Left cardiac atrium (tissue), 4 donors: ENCODE data around the gene PLXNA4. TPM values are rescaled to one million over a fixed set of nuclear protein-coding genes. Genes with fewer than 3 reads are reported as not detected.

Experiments
- ATAC-seq, 2 donors: fragments of 200-7000 bp; cut with Tn5 transposase; one replicate each; pipeline ENCODE4 v1.9.1; 2020; ENCODE audit warnings: mild to moderate bottlenecking in 2 of 2, moderate library complexity in 2 of 2
- DNase-seq: peaks from one replicate; pipeline ENCODE4 v3.0.0-alpha.2; 2020
- intact Hi-C, 2 donors: fragments of 100-400 bp; cut with DNase I; formaldehyde crosslinking; loops; one replicate each; pipeline versions ENCODE4 v1.14.1 to v1.15.1; 2022 to 2023
- total RNA-seq, 2 donors: library from RNA; stranded (reverse); fragmentation: NEBNext Ultra II Directional; extraction: Animal tissue kit (Norgen Biotek cat#: 25700); gene quantifications; one replicate each; pipeline ENCODE4 v1.2.1, GENCODE V29; 2021
- donor health status: DM: no; HTN: yes; CAD: no.
- donor health status: DM: no; HTN: yes; CAD: no; lungs with severe emphysema.
- donor health status: DM: yes; HTN: yes; CAD: no.
- donor health status: Dilated cardiomyopathy.

Gene PLXNA4
- total RNA-seq, 2 donors from 2014 or later = 23.3 to 30.1 TPM

DNA sequence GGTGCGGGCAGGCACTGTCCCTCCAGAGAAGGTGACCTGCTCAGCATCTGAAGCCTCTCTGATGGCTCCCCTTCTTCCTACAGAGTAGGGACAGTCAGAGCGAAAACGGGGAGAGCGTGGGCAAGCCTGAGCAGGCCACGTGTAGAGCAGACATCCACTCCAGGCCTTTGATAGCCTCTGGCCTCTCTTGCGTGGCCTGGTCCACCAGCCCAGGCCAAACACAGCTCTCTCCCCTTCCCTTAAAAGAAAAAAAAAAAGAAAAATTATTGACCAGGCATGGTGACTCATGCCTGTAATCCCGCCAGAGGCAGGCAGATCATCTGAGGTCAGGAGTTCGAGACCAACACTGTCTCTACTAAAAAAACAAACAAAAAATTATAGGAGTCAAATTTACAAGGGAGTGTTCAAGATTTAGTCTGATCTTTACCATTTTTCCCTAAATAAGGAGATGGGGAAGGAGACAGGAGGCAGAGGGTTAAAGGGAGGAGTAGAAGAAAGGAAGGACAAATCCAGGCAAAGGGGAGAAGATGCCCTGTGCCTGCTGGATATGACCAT, 84.8 kb downstream of the PLXNA4 start:
- ATAC-seq = no peak
- no peak for DNase-seq
- intact Hi-C loops = no loop called here

DNA sequence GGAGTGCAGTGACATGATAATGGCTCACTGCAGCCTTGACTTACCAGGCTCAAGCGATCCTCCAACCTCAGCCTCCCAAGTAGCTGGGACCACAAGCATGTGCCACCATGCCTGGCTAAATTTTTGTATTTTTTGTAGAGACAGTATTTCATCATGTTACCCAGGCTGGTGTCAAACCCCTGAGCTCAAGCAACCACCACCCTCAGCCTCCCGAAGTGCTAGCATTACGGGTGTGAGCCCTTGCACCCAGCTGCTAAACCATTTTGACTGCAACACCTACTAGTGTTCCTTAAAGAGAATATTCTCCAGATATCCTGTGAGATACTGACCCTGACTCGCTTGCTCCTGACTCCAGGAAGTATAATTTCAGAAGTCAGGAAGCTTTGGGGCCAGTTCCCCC, 85.8 kb downstream of the PLXNA4 start:
- intact Hi-C loops = no loop called here
- DNase-seq (no peak), ATAC-seq (no peak)

DNA sequence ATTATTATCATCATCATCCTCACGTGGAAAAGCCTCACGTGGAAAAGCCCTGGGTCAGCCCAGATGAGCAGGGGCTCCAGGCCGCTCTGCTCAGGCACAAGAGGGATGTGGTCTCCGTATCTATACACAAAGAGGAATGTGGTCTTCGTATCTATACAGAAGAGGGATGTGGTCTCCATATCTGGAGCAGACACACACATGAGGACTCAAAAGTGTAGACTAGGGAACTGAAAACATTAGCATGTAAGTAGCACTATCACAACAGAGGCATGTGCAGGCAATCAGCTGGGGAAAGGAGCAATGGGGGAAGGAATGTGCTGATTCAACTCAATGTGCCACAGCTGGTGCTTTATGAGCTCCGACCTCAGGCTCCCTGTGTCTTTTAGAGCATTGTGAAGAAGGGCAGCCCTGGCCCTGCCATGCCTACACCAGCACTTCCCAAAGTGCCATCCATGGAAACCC, 86.5 kb downstream of the PLXNA4 start:
- no peak for DNase-seq
- no peak for ATAC-seq
- intact Hi-C loops = no loop called here

DNA sequence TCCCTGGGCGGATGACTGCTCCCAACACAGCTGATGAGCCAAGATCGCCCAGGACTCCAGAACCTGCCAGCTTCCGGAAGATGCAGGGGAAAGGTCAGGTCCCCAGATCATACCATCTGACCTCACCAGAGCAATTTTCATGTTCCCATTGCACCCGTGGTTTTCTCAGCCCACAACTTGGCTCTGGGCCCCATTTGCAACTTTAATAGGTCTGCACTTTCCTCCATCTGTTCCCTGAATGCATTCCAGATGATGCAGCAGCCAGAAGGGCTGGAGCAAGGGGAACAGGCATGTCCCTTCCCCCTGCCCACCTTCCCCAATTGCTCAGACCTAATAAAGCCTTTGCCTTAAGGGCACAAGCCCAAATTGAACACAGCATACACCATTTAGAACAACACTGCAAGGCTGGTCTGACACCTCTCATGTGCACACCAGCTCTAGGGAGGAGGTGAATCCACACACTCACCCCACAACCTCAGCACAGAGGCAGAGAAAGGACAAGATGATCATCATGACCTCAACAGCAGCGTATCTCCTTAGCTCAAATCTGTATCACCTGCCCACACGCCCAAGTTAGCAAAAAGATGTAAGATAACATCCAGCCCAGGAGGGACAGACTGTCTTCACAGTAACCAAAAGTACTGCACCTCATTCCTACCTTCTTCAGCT, 87.5 kb downstream of the PLXNA4 start:
- ATAC-seq (peak in 1 of 2 donors; percentile 38), DNase-seq (no peak)
- intact Hi-C loops = no loop called here

DNA sequence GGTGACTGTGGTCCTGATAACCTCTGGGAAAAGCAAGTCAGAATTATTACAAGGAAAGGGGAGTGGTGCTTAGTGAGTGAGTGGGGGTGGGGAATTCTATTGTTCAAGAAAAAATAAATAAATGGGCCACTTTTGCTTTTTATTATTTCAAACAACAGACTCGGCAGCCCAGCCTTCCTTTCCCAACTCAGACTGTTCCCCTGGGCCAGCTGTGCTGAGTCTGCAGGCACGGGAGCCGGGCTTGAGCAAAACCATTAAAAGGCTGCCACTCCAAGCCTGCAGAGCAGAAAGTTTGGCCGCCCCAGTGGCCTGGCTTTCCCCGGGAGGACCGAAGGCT, 90.0 kb downstream of the PLXNA4 start:
- DNase-seq (peak; percentile 81), ATAC-seq (peak; percentile 76 to 81)
- intact Hi-C loops = no loop called here

DNA sequence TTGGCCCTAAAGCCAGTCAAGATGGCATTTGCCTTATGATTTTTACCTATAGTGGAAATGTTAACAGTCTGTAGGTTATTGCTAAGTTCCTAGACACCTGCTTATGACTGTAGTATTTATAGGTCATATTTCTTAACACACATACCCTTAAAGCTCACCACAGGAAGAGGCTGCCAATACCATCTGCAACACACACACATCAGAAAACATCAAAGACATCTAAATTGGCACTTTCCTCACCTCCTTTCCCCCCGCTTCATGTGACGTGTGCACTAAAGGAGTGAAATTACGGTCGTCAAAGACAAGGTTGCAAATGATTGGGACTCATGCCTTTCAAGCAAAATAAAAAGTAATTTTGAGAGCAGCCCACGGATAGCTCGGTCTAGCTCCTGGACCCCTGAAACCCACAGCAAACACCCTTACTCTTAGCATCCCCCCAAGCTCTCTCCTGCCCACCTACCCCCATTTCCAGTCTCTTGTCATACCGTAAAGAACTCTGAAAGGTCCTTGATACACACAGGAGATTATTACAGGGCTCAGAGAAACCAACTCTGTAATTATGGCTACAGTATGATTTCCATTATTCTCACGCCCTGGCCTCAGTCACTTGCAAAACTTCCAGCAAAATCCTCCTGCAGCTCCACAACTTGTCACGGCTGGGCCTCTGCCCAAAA, 90.5 kb downstream of the PLXNA4 start:
- DNase-seq (peak; percentile 85), ATAC-seq (no peak)
- intact Hi-C loops = no loop called here

DNA sequence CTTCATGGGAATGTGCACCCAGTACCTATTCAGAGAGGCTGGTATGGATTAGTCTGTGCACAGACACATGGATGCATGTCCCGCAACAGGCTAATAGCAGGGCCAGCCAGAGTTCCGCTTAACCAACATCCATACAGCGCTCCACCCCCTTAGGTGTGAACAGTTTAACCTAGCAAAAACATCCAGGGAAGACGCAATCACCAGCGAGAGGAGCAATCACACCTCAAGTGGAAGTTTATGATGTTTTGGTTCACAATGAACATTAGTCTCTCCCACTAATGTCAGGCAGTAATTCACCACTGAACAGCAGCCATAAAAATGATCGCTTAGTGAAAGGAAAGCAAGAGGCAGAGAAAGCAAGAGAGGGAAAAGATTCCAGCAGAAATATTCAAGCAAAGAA, 91.1 kb downstream of the PLXNA4 start:
- intact Hi-C loops = no loop called here
- ATAC-seq (no peak), DNase-seq (no peak)

DNA sequence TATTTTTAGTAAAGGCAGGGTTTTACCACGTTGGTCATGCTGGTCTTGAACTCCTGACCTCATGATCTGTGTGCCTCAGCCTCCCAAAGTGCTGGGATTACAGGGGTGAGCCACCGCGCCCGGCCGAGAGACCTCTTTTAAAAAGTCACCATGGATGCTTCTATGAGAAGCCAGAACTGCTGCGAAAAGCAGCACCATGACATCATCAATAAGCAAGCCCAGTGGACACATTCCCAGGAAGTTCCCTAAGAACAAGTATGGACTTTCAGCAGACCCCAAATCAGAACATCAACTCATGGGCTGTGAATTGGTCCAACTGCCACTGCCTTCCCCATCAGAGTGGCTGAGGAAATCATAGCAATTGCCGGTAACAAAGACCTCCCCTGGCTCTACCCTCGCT, 93.4 kb downstream of the PLXNA4 start:
- no peak for DNase-seq
- intact Hi-C loops = no loop called here
- no peak for ATAC-seq

DNA sequence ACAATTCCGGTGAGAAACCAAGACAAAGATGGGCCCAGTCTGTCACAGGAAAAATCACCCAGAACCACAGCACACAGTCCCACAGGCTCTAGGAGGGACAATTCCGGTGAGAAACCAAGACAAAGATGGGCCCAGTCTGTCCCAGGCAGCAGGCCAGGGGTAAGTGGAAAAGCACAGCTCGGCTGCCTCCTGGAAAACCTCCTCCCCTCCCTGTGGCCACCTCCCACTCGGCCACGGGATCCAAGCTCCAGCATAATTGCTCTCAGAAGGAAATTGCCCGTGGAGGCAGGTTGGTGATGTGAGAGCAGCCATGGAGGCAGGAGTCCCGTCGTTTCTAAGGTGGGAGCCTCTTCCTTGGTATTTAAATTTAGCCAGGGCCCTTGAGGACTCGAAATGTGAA, 95.7 kb downstream of the PLXNA4 start:
- DNase-seq = peak; percentile 78
- peak; percentile 90 for ATAC-seq
- intact Hi-C loops = no loop called here

DNA sequence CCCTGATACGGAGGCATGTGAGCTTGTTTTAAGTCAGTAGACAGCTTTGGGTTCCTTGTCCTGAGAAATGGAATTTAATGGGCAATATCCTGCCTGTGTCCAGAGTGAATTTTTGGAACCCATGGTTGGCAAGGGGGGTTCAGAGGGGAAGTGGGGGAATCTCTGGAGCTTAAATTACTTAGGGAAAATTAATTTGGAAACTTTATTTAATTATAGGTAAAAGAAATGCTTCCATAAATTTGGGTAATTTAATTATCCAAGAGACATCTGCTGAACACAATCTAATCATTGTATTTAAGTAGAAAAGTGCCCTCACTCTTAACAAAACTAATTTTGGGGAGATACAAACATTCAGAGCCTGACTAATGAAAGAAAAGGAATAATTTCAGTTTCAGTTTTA, 99.7 kb downstream of the PLXNA4 start:
- intact Hi-C loops = loop anchor here in 1 of 2 donors (10.0 kb wide), 1 partner anchor 62 kb away; no protein-coding TSS in a partner anchor
- no peak for ATAC-seq

DNA sequence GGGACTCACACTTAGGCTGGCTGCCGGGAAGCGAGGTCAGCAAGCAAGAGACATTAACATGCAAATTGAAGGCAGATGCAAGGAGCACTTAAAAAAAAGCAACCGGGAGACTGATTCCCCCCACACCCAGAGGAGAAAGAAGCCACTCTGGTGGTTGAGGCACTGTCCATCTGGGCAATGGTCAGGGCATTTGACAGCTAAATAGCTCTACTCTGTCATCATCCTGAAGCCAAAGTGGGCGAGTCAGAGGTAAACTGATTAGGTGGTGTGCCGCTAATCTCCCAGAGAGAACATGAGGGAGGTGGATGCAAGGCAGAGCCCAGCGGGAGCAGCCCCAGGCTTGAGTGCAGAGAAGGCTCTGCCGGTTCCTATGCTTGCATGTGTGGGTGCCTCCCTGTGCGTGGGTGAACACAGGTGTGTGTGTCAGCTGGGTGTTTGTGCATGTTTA, 100.6 kb downstream of the PLXNA4 start:
- intact Hi-C loops = loop anchor here in 1 of 2 donors (10.0 kb wide), 1 partner anchor 61 kb away; no protein-coding TSS in a partner anchor
- ATAC-seq = peak in 1 of 2 donors; percentile 16
- DNase-seq = no peak

More for the DNA sequence above, 99.7 kb downstream of the PLXNA4 start:
- no peak for DNase-seq

DNA sequence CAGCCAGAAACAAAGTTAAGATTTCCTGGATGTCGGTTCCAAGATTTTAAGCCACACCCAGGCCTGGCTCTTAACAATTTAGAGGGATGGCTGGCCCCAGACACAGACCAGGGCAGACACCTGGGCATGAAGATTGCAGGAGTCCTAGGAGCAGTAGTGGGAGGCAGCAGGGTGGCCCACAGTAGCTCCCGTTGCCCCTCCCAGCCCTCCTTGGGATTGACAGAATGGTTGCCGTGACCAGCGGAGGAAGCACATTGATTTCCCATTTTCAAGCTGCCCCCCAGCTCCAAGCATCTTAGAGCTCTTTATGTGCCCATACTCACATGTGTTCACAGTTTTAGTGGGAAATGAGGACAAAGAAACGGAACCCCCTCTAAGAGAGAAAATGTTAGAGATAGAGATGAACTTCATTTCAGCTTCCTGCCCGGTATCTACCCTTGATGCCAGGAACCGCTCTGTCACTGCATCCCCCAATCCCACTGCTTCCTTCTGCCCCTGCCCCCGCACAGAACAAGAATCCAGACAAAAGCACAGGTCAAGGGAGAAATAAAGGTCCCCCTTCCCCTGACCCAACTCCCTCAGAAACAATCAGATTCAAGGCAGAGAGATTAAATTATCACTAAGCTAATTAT, 101.1 kb downstream of the PLXNA4 start:
- DNase-seq = no peak
- no peak for ATAC-seq
- intact Hi-C loops = loop anchor here in 1 of 2 donors (10.0 kb wide), 1 partner anchor 60 kb away; no protein-coding TSS in a partner anchor

DNA sequence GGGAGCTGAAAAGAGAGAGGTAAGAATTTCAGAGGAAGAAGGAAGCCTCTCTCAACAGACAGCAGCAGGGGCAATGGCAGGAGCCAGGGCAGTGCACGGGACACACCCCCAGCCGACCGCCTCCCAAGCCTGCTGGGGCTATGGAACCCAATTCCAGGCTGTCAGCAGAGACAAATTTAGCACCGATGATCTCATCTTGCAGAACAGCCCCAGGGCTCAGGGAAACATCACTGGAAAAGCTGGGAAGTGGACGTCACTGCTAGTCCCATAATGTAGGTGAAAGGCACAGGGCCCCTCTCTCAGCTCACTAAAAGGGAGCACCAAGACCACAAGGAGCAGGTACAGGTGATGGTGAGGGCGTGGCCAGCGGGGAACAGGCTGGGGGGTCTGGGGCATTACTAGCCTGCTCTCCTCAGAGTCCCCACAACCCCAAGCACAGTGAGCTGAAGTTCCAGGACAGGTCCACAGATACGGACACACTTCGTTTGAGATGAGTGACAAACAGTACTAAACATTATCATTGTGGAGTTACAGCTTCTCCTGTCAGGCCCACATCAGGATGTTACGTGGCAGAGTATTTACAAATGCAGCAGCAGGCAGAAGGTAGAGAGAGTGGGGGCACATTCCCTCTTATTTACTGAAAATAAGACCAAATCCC, 103.7 kb downstream of the PLXNA4 start:
- ATAC-seq = peak; percentile 95 to 97
- peak; percentile 78 for DNase-seq
- intact Hi-C loops = loop anchor here in 1 of 2 donors (10.0 kb wide), 1 partner anchor 58 kb away; no protein-coding TSS in a partner anchor

DNA sequence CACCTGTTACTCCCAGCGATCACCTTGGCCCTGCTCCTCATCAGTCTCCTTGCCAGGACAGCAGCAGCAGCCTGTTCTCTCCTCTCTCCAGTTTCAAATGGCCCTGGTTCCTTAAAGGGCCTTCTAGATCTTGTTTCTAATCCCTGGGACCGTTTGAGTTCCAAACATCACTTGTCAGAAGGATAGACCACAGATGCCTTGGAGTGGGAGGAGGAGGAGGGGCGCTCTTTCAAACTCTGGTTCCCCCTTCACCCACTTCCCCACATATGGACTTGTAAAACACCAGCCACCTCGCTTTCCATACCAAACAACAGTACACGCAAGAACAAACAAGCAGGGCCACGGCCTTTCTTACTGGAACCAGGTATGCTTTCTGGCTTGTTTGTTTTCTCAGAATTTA, 104.8 kb downstream of the PLXNA4 start:
- intact Hi-C loops = loop anchor here in 1 of 2 donors (10.0 kb wide), 1 partner anchor 57 kb away; no protein-coding TSS in a partner anchor
- DNase-seq = no peak
- no peak for ATAC-seq

DNA sequence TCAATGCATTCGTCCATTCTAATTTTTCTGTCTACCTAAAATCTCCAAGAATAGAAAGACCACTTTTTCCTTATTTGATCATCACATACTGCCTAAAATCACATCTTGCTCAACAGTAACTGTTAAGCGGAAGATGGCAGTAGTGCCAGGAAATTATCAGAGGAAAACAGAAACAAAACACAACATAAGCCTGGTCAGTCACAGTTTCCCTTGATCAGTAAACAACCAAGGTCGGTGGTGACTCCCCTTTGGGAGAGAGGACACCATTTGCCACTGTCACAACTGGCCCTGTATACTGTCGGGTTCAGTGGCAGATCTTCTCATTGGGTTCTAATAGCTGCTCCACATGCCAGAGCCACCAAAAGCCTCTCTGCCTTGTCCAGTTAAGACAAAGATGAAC, 106.6 kb downstream of the PLXNA4 start:
- intact Hi-C loops = loop anchor here in 1 of 2 donors (10.0 kb wide), 1 partner anchor 55 kb away; no protein-coding TSS in a partner anchor
- DNase-seq = no peak
- no peak for ATAC-seq

DNA sequence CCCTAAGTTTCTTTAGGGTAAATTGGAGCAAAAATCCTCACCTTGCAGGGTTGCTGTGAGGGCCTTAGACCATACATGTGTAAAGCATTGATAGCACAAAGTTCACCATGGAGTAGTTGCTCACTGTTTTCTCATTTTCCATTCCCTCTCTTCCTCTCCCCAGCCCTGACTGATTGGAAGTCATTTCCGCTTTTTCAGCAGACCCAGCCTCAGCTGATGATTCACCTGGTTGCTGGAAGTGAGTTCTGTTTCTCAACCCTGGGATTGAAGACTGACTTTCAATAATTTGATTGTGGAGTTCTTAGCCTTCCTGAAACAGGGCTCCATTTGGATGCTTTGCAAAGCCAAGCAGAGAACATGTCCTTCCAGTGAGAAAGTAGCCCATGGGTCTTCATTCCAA, 107.0 kb downstream of the PLXNA4 start:
- ATAC-seq = no peak
- no peak for DNase-seq

DNA sequence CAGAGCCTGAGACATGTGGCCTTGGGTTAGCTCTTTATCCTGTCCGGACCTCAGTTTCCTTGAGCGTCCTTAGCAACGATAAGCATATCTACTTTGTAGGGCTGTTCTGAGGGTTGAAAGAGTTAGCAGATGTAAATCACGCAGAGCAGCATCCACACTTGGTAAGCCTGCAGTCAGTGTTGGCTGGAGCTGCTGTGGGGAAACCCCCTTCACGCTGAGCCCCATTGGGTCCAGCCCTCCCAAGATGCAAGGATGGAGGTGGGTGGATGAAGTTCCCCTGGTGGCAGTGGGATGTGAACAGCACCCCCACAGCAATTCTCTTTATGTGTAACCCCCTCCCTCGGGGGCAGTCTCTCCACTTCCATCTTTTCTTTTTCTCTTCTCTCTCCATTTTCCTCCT, 109.9 kb downstream of the PLXNA4 start:
- no peak for DNase-seq
- intact Hi-C loops = no loop called here
- ATAC-seq = no peak

More for the DNA sequence above, 107.0 kb downstream of the PLXNA4 start:
- intact Hi-C loops = no loop called here

DNA sequence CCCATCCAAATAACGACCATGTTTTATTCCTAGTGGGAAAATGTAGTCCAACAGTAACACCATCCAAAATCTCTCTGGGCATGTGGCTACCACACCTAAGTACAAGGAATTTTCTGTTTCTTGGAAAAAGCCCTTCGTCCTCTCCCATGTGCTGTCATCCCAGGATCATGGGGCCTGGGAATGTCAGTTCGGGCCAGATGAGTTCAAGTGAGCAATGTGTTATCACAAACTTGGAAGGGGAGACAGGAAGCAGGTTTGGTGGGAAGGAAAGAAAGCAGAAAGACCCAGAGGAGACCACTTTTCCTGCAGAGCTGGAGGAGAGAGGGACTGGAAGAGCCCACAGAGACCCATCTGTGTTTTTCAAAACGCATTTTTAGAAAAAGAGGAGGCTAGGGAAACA, 110.8 kb downstream of the PLXNA4 start:
- ATAC-seq (peak in 1 of 2 donors; percentile 12), DNase-seq (no peak)
- intact Hi-C loops = no loop called here

DNA sequence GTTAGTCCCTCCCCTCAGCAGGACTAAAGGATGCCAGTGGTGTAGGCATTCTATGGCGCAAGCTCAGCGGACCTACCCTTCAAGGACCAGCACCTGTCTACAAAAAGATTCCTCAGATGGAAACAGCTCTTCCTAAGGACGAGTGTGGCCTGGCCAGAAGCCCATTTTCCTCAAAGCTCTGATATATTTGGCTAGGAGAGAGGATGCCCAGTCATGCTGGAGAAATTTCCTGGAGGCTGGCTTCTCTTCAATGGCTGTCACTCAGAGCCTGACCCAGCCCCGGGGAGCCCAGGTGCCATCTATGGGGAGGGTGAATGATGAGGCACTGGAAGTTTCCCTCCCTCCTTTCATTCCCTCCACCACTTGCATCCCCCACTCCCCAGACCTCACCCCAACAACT, 111.5 kb downstream of the PLXNA4 start:
- DNase-seq (peak; percentile 81), ATAC-seq (peak; percentile 82 to 94)
- intact Hi-C loops = no loop called here
